Measurements from ENCODE around the gene OR14C36. TPM values are rescaled to one million over a fixed set of nuclear protein-coding genes. Genes with fewer than 3 reads are reported as not detected.

The OR14C36 gene
- total RNA-seq, 1 experiment from 2014 or later = not detected

GRCh38 chr1:248375446-248375845, 26.9 kb downstream of the OR14C36 start, which contains the start of gene OR2T6:
Gene OR2T6, plus strand, starts transcription at chr1:248375746. Its CDS starts 11,863 bp downstream, at chr1:248387609.
- Mint-ChIP-seq H3K27ac (no peak within 1 kb of the TSS), H3K4me3 (no peak within 1 kb of the TSS), H3K4me1 (no peaks in the 10 kb centered on the region), H3K36me3 (peaks cover 73% of the 10 kb centered on the region), H3K27me3 (ENCODE audit: low read depth) (peaks cover 7% of the 10 kb centered on the region), H3K9me3 (peaks cover 82% of the 10 kb centered on the region)
- CTCF ChIA-PET = no interaction called here
- POLR2A ChIA-PET = no interaction called here
- ATAC-seq = no peak
- TF ChIP-seq ZNF423 (CRISPR knock-in tag; IDR thresholded peaks at IDR 0.05) (no peak), MLX (CRISPR knock-in tag; IDR thresholded peaks at IDR 0.05) (no peak), E2F5 (CRISPR knock-in tag; IDR thresholded peaks at IDR 0.05) (no peak), AFF4 (CRISPR knock-in tag; IDR thresholded peaks at IDR 0.05; ENCODE audit: borderline replicate concordance) (no peak), E2F4 (CRISPR knock-in tag; IDR thresholded peaks at IDR 0.05; ENCODE audit: borderline replicate concordance, low read depth) (no peak), AR (CRISPR knock-in tag; IDR thresholded peaks at IDR 0.05) (no peak), NFE2L1 (CRISPR knock-in tag; IDR thresholded peaks at IDR 0.05) (no peak), ZSCAN18 (CRISPR knock-in tag; IDR thresholded peaks at IDR 0.05) (no peak), ZNF281 (CRISPR knock-in tag; IDR thresholded peaks at IDR 0.05) (no peak), RELA (CRISPR knock-in tag; IDR thresholded peaks at IDR 0.05; ENCODE audit: borderline replicate concordance) (no peak), ZNF671 (CRISPR knock-in tag; IDR thresholded peaks at IDR 0.05) (no peak), ZBTB43 (CRISPR knock-in tag; IDR thresholded peaks at IDR 0.05) (no peak), FOXJ3 (CRISPR knock-in tag; IDR thresholded peaks at IDR 0.05; ENCODE audit: borderline replicate concordance) (no peak), CREM (CRISPR knock-in tag; IDR thresholded peaks at IDR 0.05) (no peak), GTF2I (CRISPR knock-in tag; conservative IDR thresholded peaks at IDR 0.05) (no peak), ESRRA (CRISPR knock-in tag; IDR thresholded peaks at IDR 0.05; ENCODE audit: borderline replicate concordance) (no peak), JAZF1 (CRISPR knock-in tag; IDR thresholded peaks at IDR 0.05) (no peak), IRF1 (CRISPR knock-in tag; IDR thresholded peaks at IDR 0.05) (no peak)
- no peak for DNase-seq (ENCODE audit: low spot score)
